NCI-H1417 (cell line): ENCODE results near the gene IHH.

Source experiments
- DNase-seq, 3 experiments: peaks; one replicate each; lab custom pipeline; 2025; lab: John Stamatoyannopoulos, UW

The IHH gene

DNA sequence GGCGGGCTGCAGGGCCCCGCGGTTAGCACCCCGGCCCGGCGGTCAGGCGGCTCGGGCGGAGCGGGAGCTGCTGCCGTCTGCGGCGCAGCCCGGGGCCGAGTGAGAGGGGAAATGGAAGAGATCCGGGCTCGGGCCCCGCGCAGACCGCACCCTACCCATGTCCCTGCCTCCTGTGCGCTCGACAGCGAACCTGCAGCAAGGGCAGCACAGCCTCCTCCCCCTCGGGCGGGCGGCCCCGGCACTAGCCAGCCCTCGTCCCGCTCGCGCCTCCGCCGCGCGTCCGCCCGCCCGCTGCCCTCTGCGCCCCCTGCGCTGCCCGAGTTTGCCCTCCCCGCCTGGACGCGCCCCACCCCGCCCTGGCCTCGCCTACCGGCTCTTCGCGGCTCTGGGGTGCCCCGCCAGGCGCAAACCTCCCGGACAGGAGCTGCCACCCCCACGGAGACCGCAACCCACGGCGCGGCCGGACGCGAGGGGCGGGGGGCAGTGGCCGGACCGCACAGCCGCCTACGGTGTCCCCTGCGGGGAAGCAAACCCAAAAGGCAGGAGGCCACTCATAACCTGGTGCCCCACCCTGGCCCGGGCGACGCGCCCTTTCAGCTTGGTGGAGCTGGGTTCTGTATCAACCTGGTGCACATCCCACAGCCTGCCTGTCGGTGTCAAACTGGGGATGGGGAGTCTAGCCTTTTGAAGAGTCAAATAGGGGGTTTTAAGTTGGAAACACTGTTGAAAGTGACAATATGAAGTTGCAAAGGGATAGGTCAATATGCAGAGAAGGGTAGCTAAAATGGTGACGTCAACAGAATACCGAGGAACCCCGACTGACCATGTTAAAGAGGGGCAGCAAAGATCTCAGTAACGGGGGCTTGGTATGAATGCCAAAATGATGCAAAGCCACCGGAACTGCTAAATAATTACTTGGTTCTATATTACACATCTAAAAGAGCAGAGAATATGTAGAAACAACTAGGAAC lies at the start of gene IHH:
TSS of gene IHH (minus strand) at position 101 of the 971 bp plus-strand sequence. CDS start 454 bp downstream, outside the sequence.
- peak in 2 of 3 experiments; percentile 6 to 15 for DNase-seq

DNA sequence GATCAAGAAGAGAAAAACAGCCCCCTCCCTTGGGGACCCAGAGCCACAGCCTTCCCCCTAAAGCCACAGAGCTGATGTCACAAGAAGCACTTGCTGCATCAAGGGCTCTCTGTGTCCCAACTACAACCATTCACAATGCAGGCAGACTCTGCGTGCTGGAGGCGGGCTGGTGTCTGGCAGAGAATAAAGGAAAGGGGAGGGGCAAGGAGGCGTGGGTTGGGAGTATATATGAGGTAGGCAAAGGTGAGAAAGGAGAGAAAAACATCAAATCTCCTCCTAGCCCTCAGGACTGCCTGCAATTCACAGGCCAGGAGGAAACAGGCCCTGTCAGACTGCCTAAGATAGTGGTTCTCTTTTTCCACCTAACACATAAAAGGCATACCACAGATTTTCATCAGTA lies 48.8 kb upstream of the IHH start:
- peak in 2 of 3 experiments; percentile 5 to 23 for DNase-seq

DNA sequence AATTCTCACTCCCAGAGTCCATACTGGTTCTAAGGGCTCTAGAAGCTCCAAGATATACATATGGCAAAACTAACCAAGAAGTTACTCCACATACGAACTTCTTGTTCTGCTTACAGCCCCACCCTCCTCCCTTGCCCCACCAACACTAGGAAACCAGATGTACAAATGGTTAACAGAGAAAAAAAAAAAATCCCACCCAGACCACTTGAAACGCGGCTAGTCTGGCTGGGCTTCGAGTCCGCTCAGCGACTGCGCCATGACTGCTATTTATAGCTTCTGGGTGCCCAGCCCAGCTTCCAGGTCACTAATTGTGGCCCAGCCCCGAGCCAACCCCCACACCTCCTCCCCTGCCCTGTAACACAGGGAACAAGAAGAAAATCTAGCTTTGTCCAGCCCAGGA lies 47.0 kb upstream of the IHH start:
- DNase-seq, result peak in 1 of 3 experiments; percentile 6

DNA sequence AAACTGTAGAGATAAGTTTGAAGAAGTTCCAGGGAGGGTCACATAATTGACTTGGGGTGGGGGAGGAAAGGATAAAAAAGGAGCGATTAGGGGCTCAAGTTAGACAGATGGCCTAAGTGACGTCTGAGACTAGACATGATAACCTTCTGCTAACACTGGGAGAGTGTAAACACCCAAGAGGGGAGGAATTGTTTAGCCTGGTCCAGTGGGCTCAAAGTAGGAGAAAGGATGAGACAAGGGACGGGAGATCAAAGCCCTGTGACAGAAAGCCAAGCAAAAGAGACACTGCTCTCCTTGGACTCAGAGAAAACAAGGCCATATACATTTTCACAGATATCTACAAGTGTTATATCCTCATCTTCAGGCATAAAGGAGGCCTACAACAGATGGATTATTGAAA lies 45.5 kb upstream of the IHH start:
- no peak for DNase-seq

DNA sequence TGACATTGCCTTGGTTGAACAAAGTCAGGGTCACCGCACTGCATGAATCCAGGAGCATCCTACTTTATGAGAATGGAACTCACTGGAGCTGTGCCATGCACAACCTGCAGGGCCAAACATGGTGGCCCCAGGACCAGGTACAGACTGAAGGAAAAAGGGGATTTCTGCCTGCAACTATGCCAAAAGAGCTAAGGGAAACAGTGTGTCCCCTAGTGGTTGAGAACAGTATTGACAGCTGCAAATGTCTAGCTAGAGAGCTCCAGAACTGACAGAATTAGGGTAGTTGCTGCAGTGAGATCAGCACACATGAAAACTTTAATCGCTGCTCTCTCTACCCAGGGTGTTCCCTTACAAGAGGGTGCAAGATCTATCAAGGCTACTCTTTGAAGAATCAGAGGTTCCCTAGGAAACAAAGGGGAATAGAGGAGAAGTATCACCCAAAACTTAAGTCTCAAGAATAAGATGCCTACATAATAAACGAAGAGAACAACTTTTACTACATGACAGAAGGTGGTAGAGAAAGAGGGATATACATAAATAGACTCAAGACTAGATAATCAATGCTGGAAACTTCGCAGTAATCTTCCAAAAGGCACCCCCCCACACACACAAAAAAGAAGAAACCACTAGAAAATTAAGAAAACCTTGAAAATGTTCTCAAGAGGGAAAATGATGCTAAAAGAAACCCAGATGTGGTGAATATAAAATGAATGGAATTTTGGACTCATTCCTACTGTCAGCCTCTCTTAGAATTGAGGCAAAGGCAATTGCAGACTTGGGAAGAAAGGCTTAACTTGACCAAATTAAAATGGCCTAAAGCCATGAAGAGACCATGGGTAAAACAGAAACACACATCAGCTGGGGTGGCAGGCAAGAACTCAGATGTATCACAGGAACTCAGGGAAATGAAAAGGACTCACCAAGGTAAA lies 43.6 kb upstream of the IHH start:
- DNase-seq, result peak in 2 of 3 experiments; percentile 14 to 58

DNA sequence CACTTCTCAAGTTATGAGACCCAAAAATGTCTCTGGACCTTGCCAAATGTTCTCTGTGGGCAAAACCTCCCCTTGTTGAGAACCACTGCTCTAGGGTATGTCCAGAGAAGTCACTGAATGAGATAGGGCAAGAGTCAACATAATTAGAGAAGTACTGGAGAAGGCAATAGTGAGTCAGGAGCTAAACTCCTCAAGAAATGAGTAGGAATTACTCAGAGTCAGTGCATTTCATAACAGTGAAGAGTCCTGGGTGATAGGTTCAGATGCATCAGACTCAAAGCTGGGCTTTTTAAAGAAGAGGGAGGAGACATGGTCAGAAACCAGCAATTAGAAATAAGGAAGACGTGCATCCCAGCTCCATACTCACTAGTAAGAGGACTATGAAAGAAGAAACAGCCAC lies 38.6 kb upstream of the IHH start:
- no peak for DNase-seq

DNA sequence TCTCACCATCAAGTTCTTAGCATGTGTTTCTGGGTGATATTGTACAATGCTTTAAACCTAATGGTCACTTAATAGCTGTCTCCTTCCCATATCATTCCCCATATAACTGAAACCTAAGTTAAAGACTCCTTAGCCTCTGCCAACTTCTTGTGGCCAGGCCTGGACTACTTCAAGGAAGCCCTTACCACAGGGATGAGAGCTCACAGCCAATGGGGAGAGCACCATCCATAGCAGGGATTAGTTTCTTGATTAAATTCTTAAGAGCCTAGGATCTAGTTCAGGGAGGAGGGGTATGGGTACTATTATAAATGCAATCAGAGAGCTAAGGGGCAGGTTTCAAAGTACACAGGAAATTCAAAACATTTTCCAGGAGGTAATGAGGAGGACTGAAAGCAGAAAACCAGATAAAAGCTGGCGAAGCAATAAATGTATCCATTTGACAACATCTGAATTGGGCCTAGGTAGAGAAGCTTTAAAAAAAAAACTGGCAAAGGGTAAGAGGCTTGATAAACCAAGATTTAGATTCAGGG lies 34.8 kb upstream of the IHH start:
- DNase-seq, result no peak

DNA sequence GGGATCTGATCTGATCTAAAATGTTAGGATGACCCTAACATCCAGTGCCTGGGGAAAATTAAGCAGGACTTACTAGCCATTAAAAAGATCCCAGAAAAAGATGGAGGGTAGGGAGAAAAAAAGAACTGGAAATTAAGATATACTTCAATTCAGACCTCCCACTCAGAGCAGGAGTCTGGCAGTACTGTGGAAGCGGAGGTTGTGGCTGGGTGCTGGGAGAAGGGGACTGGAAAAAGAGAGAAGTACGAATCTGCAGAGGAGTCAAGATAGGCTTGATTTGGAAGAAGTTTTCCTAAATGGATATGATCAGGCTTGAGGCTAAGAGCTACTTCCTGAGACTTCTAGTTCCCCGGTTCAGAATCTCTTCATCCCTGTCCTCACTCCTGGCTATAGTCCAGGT lies 33.5 kb upstream of the IHH start:
- no peak for DNase-seq

DNA sequence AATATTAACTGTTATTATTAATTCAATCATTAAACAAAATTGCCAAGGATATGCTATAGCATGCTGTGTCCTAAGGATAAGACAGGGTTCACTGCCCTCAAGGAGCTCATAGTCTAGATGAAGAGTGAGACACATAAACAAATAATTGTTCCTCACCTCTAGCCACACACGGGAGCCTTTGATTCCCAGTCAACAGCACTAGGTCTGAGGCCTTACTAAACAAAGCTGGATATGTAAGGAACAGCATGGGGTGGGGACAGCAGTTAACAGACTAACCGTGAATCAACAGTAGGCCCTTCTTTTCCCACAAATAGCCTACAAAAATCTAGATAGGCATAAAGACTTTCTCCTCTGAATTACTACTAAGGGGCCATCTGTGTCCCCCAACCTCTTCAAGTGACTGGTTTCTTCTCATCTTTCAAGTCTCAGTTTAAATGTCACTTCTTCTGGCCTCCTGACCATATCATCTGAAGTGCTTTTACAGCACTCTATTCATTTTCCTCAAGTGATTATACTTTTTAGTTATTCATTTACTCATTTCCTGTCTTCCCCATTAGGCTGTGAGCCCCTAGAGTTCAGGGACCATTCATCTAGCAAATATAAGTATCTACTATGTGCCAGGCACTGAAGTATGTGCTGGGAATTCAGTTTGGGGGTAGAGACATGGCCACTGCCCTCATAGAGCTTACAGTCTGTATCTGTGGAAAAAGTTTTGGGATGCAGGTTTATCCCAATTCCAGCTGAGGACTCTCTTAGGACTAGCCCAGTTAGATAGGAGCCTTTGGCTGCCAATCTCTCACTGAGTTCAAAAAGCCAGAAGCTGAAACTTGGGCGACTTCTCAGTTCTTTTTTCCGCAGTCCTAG lies 29.9 kb upstream of the IHH start:
- DNase-seq, result no peak

DNA sequence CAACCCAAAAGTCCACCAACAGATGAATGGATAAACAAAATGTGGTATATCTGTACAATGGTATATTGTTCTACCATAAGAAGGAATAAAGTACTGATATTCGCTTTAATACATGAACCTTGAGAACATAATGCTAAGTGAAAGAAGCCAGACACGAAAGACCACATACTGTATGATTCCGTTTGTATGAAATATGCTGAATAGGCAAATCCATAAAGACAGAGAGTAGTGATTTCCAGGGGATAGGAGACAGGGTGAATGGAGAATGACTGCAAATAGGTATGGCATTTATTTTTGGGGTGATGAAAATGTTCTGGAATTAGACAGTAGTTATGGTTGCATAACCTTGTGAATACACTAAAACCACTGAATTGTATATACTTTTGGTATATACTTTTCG lies 28.6 kb upstream of the IHH start:
- no peak for DNase-seq

DNA sequence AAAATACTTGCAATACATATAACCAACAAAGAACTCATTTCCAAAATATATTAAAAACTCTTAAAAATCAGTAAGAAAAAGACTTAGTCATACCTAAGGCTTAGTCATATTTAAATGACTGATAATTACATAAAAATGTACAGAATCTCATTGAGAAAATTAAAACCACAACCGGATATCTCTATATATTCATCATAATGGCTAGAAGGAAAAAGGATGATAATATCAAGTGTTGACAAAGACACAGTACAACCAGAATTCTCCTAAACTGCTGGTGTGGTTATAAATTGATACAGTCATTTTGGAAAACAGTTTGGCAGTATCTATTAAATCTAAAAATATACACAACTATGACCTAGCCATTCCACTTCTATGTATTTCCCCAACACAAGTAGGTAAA lies 27.1 kb upstream of the IHH start:
- no peak for DNase-seq

DNA sequence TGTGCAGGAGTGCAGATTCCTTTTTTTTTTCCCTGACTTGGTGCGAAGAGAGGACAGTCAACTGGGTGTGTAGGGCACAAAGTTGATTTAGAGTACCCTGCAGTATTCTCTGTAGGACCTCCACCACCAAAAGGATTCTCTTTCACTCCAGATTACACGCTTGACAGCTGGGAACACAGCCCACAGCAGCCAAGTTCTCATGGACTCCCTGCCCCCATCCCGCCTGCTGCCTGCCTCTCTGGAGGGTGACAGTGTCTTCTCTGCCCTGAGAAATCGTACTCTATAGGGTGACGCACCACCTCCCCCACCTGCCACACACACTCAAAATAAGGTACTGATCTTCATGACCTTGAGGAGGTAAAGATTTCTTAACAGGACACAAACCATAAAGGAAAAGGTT lies 26.6 kb upstream of the IHH start:
- no peak for DNase-seq

DNA sequence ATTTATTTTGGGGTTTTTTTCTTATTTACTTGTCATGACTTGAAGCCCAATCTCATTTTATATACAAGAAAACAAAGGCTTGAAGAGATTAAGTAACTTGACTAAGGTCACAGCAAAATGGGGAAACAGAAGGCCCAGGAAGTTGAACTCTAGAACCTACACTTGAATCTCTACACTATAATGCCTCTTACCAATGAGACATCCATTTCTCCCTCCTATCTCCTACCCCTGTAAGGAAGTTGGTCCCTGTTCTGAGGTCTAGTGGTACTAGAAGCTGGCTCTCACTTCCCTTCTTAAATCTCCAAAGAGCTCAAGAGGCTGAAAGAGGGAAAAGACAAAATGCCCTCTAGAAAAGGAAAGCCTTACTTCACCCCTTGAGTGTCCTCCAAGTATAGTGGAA lies 25.5 kb upstream of the IHH start:
- no peak for DNase-seq

DNA sequence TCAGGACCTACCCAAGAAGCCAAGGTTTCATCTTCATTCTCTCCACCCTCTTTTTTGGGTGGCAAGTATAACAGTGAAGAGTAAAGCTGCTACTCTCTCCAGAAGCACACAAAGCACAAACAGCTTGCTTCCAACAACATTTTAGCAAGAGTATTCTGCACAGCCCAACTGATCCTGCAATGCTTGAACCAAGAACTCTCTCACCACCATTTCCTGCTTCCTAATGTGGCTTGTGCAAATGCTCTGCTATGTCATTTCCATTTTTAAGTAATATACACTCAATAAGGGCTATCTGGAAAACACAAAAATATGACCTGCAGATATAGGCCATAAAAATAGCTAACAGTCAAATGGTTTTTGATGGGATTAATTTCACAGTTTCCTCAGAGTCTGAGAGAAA lies 24.1 kb upstream of the IHH start:
- no peak for DNase-seq

DNA sequence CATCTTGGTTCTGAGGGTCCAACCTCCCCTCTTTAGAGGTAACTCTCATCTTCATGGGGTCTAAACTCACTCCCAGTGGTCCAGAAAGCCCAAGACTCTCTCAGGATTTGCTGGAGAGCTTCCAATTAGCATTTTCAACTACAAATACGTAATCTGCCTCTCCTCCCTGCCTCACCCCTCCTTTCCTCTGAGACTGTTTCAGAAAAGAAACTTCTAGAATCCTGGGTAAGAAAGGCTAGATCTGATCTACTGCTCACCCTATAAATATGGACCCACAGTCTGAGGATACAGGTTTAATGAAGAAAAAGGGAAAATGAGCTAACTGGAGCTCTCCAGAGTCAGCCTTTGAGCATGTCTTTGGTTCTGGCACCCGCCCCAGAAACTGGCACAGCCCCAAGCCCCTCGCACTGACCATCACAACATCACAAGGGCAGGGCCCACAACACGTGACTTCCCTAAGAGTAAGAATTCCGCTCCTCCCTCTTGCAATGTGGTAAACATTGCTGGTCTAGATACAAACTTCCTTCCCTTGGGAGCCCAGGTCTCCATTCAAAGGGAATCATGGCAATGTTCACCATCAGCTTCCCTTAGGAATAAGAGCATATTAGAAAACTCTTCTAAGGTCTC lies 21.7 kb upstream of the IHH start:
- no peak for DNase-seq

DNA sequence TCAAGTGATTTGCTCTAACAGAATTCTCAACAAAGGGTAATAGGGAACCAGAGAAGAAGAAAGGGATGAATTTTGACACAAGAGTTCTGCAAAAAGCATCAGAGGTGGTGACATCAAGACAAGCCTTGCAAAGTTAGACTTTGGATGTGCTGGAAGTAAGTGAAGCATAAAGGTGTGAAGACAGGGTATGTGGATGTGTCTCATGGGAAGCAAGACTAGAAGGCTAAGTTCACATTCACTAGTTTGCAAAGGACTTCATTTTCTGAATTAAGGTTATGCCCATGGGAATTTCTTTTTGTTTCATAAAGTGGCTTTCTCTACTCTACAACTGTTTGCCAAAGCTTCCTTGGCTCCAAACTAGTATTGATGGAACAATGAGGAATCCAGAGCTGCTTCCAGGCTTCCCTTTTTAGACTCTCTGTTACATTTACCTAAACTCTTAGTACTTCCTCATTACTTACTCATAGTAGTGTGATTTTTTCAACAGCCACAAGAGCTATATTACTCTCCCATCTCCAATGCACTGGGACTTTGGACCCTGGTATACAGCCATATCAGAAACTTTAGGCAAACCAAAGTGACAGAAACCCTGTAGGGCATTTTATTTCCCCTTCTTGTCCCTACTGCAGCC lies 21.1 kb upstream of the IHH start:
- no peak for DNase-seq

DNA sequence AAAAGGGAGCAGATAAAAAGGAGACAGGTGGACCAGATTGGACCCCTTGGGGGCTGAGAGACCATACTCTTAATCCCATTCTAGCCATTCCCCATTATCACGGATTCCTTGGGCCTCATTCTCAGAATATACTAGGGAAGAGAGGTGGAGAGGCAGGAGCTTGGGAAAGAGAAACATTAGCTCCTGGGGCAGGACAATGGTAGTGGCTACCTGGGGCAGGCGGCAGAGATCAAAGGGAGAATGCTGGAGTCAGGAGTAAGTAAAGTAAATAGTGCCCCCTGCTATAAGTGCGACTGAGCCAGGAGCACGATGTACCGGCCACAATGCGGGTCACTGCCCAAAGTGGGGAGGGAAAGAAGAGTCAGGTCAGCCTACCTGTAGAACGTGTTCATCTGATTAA lies 20.4 kb upstream of the IHH start:
- no peak for DNase-seq

DNA sequence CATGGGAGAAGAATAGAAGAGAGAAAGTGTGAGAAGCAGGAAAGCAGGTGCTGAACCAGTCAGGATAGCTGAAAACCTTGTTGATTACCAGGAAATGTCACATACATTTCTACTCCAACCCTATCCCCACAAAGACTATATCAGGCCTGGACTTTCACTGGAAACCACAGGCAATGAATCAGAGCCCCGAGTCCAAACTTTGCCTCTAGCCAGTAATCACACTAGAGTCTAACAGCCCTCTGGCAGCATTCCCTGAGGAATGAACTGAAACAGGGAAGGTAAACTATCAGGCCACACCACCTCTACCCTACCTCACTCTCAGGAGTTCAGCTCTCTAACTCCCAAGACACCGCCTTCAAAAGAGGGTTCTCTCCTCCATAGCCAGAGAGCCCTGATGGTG lies 18.7 kb upstream of the IHH start:
- no peak for DNase-seq

DNA sequence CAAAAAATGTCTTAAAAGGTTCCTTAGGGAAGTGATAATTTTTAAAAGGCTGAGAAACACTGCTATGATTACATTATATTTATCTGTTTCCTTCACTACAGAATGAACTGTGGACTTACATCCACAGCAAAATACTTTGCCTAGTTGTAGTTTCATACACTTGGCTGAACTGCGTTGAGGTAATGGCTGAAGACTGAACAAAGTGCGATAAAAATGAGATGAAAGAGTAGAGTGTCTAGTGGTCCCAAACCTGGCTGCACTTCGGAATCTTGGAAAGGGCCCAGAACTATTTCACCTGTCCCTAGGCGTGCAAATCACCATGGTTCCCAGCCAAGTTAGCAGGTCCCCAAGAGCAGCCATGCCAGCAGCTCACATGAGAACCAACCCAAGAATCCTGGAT lies 18.2 kb upstream of the IHH start:
- DNase-seq, result no peak

DNA sequence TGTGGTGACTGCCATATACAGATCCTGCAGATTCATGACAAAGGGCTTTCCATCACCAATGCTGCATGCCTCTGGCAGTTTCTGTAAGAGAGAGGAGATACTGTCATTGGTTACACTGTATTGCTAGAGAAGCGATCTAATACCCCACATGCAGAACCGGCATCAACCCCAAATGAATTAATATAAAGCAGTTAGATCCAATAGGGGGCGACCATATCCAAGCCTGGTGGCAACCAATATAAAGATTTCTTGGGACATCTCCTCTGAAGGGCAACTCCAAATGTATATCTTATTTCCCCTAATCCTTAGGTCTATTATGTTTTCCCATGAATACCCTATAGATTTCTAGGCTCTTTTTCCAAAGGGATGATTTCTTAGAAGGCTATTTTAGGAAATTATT lies 17.4 kb upstream of the IHH start:
- no peak for DNase-seq

DNA sequence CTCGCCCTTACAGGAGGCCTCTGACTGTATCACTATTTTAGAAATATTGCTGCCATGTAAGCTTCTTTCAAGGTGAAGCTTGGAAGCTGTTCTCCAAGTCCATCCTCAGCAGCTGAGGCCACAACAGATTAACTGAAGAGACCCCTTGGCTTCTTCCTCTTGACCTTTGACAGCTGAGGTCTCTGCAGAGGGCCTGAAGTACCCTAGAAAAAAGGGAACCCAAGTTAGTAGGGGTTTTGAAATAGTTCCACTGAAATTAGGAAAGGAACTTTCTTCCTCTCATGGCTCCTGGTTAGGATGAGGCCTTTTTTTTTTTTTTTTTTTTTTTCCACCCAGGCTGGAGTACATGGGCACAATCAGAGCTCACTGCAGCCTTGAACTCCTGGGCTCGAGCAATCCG lies 15.5 kb upstream of the IHH start:
- DNase-seq, result no peak
